ENCODE results near the gene HDGFL3.

- TF ChIP-seq CTCF (IDR thresholded peaks at IDR 0.05; ENCODE audit: low read depth, low read length) (no peak), EZH2phosphoT487 (IDR thresholded peaks at IDR 0.05; ENCODE audit: low read depth) (no peak)
Measured at GRCh38 chr15:83204697-83205096, 2.9 kb downstream of the HDGFL3 start.

Measured in OCI-LY3 (cell line).